NCI-H510A treated with DMSO at 0.1 percent for 48 hours (cell line): Measurements from ENCODE around the gene VPS33A.
"Not testable (repeated sequence)": the region's sequence is repeated elsewhere in the genome, so short reads cannot be mapped to it uniquely, and the experiment has no call there.

Experiments used
- DNase-seq: peaks from one replicate; lab custom pipeline; 2025; lab: John Stamatoyannopoulos, UW

Gene VPS33A

GRCh38 chr12:122266230-122266901 is at the start of gene VPS33A:
Gene VPS33A (minus strand): TSS chr12:122266494. CDS start chr12:122266408, 86 bp downstream.
- DNase-seq, result peak; percentile 96

- no peak for DNase-seq
These were observed 46.6 kb upstream of the VPS33A start for GRCh38 chr12:122312926-122313325.

GRCh38 chr12:122311696-122312095 is 45.4 kb upstream of the VPS33A start:
- DNase-seq, result no peak

GRCh38 chr12:122310626-122311333 is 44.5 kb upstream of the VPS33A start:
- DNase-seq, result no peak

- DNase-seq, result no peak
These were observed 43.3 kb upstream of the VPS33A start for GRCh38 chr12:122309564-122310121.

GRCh38 chr12:122308811-122309210 is 42.5 kb upstream of the VPS33A start:
- DNase-seq, result no peak

- no peak for DNase-seq
These were observed 40.1 kb upstream of the VPS33A start for GRCh38 chr12:122306407-122306806.

- DNase-seq, result no peak
These were observed 38.6 kb upstream of the VPS33A start for GRCh38 chr12:122304924-122305323.

- no peak for DNase-seq
These were observed 36.8 kb upstream of the VPS33A start for GRCh38 chr12:122303068-122303467.

- DNase-seq, result no peak
These were observed 31.9 kb upstream of the VPS33A start for GRCh38 chr12:122298071-122298748.

GRCh38 chr12:122297494-122297893 is 31.2 kb upstream of the VPS33A start:
- DNase-seq, result no peak

GRCh38 chr12:122295877-122296276 is 29.6 kb upstream of the VPS33A start:
- no peak for DNase-seq

- DNase-seq, result no peak
These were observed 26.8 kb upstream of the VPS33A start for GRCh38 chr12:122293081-122293480.

- no peak for DNase-seq
These were observed 25.1 kb upstream of the VPS33A start for GRCh38 chr12:122291431-122291830.

GRCh38 chr12:122283680-122284079 is 17.4 kb upstream of the VPS33A start:
- DNase-seq, result peak; percentile 15

- no peak for DNase-seq
These were observed 15.8 kb upstream of the VPS33A start for GRCh38 chr12:122282061-122282460.

GRCh38 chr12:122276242-122276641 is 9.9 kb upstream of the VPS33A start:
- no peak for DNase-seq

- DNase-seq, result no peak
These were observed 9.2 kb upstream of the VPS33A start for GRCh38 chr12:122275459-122275858.

GRCh38 chr12:122265886-122266229 is 436 bp downstream of the VPS33A start:
- peak; percentile 50 for DNase-seq

- DNase-seq, result no peak
These were observed 818 bp downstream of the VPS33A start for GRCh38 chr12:122265476-122265875.

- DNase-seq, result not testable (repeated sequence)
These were observed 5.6 kb downstream of the VPS33A start for GRCh38 chr12:122260735-122261134.

GRCh38 chr12:122258939-122259338 is 7.4 kb downstream of the VPS33A start:
- not testable (repeated sequence) for DNase-seq

- not testable (repeated sequence) for DNase-seq
These were observed 7.8 kb downstream of the VPS33A start for GRCh38 chr12:122258462-122258861.
